ENCODE data around the gene PLEKHG5.

PLEKHG5 gene

GRCh38 chr1:6521536-6521935, 30.1 kb upstream of the PLEKHG5 start:
- Histone ChIP-seq H3K9ac (ENCODE audit: low read length in 2 of 2) (no peak overlapping the region), H3K9me3 (ENCODE audit: control insufficient read depth in 2 of 2, low read length in 2 of 2) (no peaks in the 10 kb centered on the region), H3K36me3 (ENCODE audit: control insufficient read depth in 2 of 2, insufficient read depth in 2 of 2, low read length in 2 of 2) (peaks cover 12 to 20% of the 10 kb centered on the region in 2 donors), H3K4me3 (ENCODE audit: low read length in 2 of 2) (no peak overlapping the region), H3K4me1 (ENCODE audit: control insufficient read depth, insufficient read depth, low read length) (peaks cover 5% of the 10 kb centered on the region), H3K27ac (ENCODE audit: low read length) (no peak overlapping the region), H3K27me3 (ENCODE audit: control insufficient read depth in 1 of 2, insufficient read depth in 2 of 2, low read length in 2 of 2) (no peaks in the 10 kb centered on the region)

DNA sequence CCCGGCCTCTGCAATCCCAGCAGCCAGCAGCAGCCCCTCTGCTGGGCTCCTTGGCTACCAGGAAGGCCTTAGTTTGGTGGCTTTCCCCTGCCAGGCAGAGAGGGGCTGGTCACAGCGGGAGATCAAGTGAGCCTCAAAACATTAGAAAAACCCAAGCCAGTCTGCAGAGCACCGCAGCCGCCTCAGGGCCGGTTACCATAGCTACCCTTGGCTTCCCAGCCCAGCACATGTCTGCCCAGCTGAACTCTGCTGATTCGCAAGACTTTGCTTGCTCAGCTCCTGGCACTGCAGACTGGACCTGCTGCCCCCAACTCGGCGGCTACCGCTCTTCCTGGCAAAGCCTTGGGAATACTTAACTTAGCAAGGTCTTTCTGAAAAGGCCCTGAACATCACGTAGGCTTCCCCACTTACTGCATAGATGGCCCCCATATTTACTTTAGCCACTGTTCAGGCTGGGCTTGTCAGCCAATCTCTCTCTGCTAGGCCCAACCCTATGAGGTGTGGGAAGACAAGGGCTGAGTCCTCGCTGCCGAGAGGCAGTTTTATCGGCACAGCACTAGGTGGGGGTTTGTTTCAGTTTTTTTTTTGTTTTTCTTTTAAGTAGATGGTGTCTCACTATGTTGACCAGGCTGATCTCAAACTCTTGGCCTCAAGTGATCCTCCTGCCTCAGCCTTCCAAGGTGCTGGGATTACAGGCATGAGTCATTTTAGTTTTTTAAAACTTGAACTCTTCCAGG, 28.6 kb upstream of the PLEKHG5 start:
- Histone ChIP-seq H3K9me3 (ENCODE audit: control insufficient read depth in 2 of 2, low read length in 2 of 2) (no peaks in the 10 kb centered on the region), H3K4me3 (ENCODE audit: low read length in 2 of 2) (no peak overlapping the region), H3K36me3 (ENCODE audit: control insufficient read depth in 2 of 2, insufficient read depth in 2 of 2, low read length in 2 of 2) (peaks cover 0 to 7% of the 10 kb centered on the region in 2 donors), H3K4me1 (ENCODE audit: control insufficient read depth, insufficient read depth, low read length) (peaks cover 5% of the 10 kb centered on the region), H3K27ac (ENCODE audit: low read length) (no peak overlapping the region), H3K27me3 (ENCODE audit: control insufficient read depth in 1 of 2, insufficient read depth in 2 of 2, low read length in 2 of 2) (no peaks in the 10 kb centered on the region), H3K9ac (ENCODE audit: low read length in 2 of 2) (no peak overlapping the region)

- H3K36me3 ChIP-seq (ENCODE audit: control insufficient read depth in 2 of 2, insufficient read depth in 2 of 2, low read length in 2 of 2): peaks cover 0 to 7% of the 10 kb centered on the region in 2 donors
- no peaks in the 10 kb centered on the region for H3K27me3 ChIP-seq (ENCODE audit: control insufficient read depth in 1 of 2, insufficient read depth in 2 of 2, low read length in 2 of 2)
- H3K4me3 ChIP-seq (ENCODE audit: low read length in 2 of 2): no peak overlapping the region
- H3K27ac ChIP-seq (ENCODE audit: low read length): no peak overlapping the region
- no peak overlapping the region for H3K9ac ChIP-seq (ENCODE audit: low read length in 2 of 2)
- H3K4me1 ChIP-seq (ENCODE audit: control insufficient read depth, insufficient read depth, low read length): peaks cover 5% of the 10 kb centered on the region
- H3K9me3 ChIP-seq (ENCODE audit: control insufficient read depth in 2 of 2, low read length in 2 of 2): no peaks in the 10 kb centered on the region
These were observed 28.0 kb upstream of the PLEKHG5 start for GRCh38 chr1:6519491-6519934.

DNA sequence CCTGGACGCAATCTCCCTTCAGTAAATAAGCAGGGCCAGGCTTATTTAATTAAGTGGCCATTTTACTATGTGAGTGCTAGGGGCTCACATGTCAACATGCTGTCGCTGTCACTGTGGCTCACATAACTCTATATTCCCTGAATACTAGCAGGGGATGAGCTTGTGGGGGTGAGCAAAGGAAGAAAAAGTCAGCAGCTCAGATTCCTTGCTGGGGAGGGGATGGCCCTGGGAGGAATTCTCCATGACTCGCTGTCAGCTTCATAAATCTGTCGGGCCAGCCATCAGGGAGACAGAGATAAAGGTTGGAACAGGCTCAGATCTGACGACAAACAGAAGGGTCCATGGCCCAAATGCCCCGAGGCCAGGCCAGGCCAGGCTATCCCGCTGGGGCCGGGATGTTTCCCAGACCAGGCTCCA, 26.0 kb upstream of the PLEKHG5 start:
- no peaks in the 10 kb centered on the region for H3K36me3 ChIP-seq (ENCODE audit: control insufficient read depth in 2 of 2, insufficient read depth in 2 of 2, low read length in 2 of 2)
- H3K9ac ChIP-seq (ENCODE audit: low read length in 2 of 2): no peak overlapping the region
- H3K27ac ChIP-seq (ENCODE audit: low read length): no peak overlapping the region
- no peaks in the 10 kb centered on the region for H3K27me3 ChIP-seq (ENCODE audit: control insufficient read depth in 1 of 2, insufficient read depth in 2 of 2, low read length in 2 of 2)
- no peak overlapping the region for H3K4me3 ChIP-seq (ENCODE audit: low read length in 2 of 2)
- H3K4me1 ChIP-seq (ENCODE audit: control insufficient read depth, insufficient read depth, low read length): peaks cover 5% of the 10 kb centered on the region
- no peaks in the 10 kb centered on the region for H3K9me3 ChIP-seq (ENCODE audit: control insufficient read depth in 2 of 2, low read length in 2 of 2)

GRCh38 chr1:6515771-6516170, 24.3 kb upstream of the PLEKHG5 start:
- Histone ChIP-seq H3K4me3 (ENCODE audit: low read length in 2 of 2) (no peak overlapping the region), H3K4me1 (ENCODE audit: control insufficient read depth, insufficient read depth, low read length) (peaks cover 5% of the 10 kb centered on the region), H3K9ac (ENCODE audit: low read length in 2 of 2) (no peak overlapping the region), H3K27ac (ENCODE audit: low read length) (no peak overlapping the region), H3K27me3 (ENCODE audit: control insufficient read depth in 1 of 2, insufficient read depth in 2 of 2, low read length in 2 of 2) (no peaks in the 10 kb centered on the region), H3K36me3 (ENCODE audit: control insufficient read depth in 2 of 2, insufficient read depth in 2 of 2, low read length in 2 of 2) (no peaks in the 10 kb centered on the region), H3K9me3 (ENCODE audit: control insufficient read depth in 2 of 2, low read length in 2 of 2) (no peaks in the 10 kb centered on the region)

- no peak overlapping the region for H3K4me3 ChIP-seq (ENCODE audit: low read length in 2 of 2)
- peaks cover 0 to 2% of the 10 kb centered on the region in 2 donors for H3K27me3 ChIP-seq (ENCODE audit: control insufficient read depth in 1 of 2, insufficient read depth in 2 of 2, low read length in 2 of 2)
- no peaks in the 10 kb centered on the region for H3K9me3 ChIP-seq (ENCODE audit: control insufficient read depth in 2 of 2, low read length in 2 of 2)
- no peak overlapping the region for H3K27ac ChIP-seq (ENCODE audit: low read length)
- H3K4me1 ChIP-seq (ENCODE audit: control insufficient read depth, insufficient read depth, low read length): no peaks in the 10 kb centered on the region
- no peaks in the 10 kb centered on the region for H3K36me3 ChIP-seq (ENCODE audit: control insufficient read depth in 2 of 2, insufficient read depth in 2 of 2, low read length in 2 of 2)
- H3K9ac ChIP-seq (ENCODE audit: low read length in 2 of 2): no peak overlapping the region
These were observed 21.9 kb upstream of the PLEKHG5 start for GRCh38 chr1:6513320-6513801.

GRCh38 chr1:6512908-6513280, 21.4 kb upstream of the PLEKHG5 start:
- Histone ChIP-seq H3K36me3 (ENCODE audit: control insufficient read depth in 2 of 2, insufficient read depth in 2 of 2, low read length in 2 of 2) (no peaks in the 10 kb centered on the region), H3K9me3 (ENCODE audit: control insufficient read depth in 2 of 2, low read length in 2 of 2) (no peaks in the 10 kb centered on the region), H3K4me1 (ENCODE audit: control insufficient read depth, insufficient read depth, low read length) (no peaks in the 10 kb centered on the region), H3K27ac (ENCODE audit: low read length) (no peak overlapping the region), H3K9ac (ENCODE audit: low read length in 2 of 2) (no peak overlapping the region), H3K27me3 (ENCODE audit: control insufficient read depth in 1 of 2, insufficient read depth in 2 of 2, low read length in 2 of 2) (peaks cover 0 to 2% of the 10 kb centered on the region in 2 donors), H3K4me3 (ENCODE audit: low read length in 2 of 2) (no peak overlapping the region)

DNA sequence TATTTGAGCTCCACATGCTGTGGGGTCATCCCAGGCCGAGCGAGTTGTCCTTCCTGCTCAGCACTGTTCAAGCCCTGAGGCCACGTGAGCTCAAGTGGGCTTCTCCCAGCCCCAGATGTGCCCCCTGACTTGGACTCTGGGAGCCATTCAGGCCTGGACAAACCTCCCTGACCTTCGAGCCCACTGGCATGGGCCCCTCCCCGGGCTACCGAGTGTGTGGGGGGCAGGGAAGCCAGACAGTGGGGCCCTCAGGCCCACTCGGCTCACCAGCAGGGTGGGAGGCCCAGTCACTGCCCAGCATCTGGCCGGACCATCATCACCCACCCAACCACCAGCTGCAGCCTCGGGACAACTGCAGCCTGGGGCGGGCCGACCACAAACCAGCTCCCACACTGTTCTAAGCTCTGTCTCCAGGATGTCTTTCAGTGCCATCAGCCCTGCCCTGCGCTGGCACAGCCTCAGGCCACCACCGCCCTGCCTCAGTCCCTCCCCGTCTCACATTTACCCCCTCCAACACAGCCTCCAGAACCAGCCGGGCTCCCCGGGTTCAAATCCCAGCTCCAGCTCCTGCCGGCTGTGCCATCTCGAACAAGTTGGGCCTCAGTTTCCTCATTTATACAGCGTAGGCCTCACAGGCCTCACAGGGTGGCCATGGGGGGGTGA, 20.9 kb upstream of the PLEKHG5 start:
- Histone ChIP-seq H3K9me3 (ENCODE audit: control insufficient read depth in 2 of 2, low read length in 2 of 2) (no peaks in the 10 kb centered on the region), H3K27me3 (ENCODE audit: control insufficient read depth in 1 of 2, insufficient read depth in 2 of 2, low read length in 2 of 2) (peaks cover 0 to 2% of the 10 kb centered on the region in 2 donors), H3K4me1 (ENCODE audit: control insufficient read depth, insufficient read depth, low read length) (no peaks in the 10 kb centered on the region), H3K36me3 (ENCODE audit: control insufficient read depth in 2 of 2, insufficient read depth in 2 of 2, low read length in 2 of 2) (no peaks in the 10 kb centered on the region), H3K9ac (ENCODE audit: low read length in 2 of 2) (no peak overlapping the region), H3K27ac (ENCODE audit: low read length) (no peak overlapping the region), H3K4me3 (ENCODE audit: low read length in 2 of 2) (no peak overlapping the region)

- Histone ChIP-seq H3K4me3 (ENCODE audit: low read length in 2 of 2) (no peak overlapping the region), H3K27ac (ENCODE audit: low read length) (no peak overlapping the region), H3K36me3 (ENCODE audit: control insufficient read depth in 2 of 2, insufficient read depth in 2 of 2, low read length in 2 of 2) (no peaks in the 10 kb centered on the region), H3K27me3 (ENCODE audit: control insufficient read depth in 1 of 2, insufficient read depth in 2 of 2, low read length in 2 of 2) (peaks cover 0 to 2% of the 10 kb centered on the region in 2 donors), H3K9ac (ENCODE audit: low read length in 2 of 2) (no peak overlapping the region), H3K9me3 (ENCODE audit: control insufficient read depth in 2 of 2, low read length in 2 of 2) (no peaks in the 10 kb centered on the region), H3K4me1 (ENCODE audit: control insufficient read depth, insufficient read depth, low read length) (no peaks in the 10 kb centered on the region)
These were observed 20.2 kb upstream of the PLEKHG5 start for GRCh38 chr1:6511561-6512244.

DNA sequence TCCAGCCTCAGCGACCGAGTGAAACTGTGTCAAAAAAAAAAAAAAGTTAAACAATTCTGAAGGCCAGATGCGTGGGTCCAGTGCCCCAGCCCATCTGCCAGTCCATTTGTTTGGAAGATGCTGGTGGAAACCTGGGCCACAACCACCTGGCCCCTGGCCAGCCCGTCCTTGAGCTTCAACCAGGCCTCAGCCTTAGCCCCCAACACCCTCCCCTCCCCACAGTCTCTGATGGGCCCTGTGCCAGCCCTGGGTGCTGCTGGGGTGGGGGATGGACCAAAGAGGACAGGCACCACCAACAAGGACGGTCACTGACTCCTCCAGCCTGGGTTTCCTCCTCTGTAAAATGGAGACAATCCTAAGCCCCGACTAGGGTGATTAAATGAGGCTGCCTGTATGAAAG, 19.6 kb upstream of the PLEKHG5 start:
- Histone ChIP-seq H3K4me3 (ENCODE audit: low read length in 2 of 2) (no peak overlapping the region), H3K27ac (ENCODE audit: low read length) (no peak overlapping the region), H3K27me3 (ENCODE audit: control insufficient read depth in 1 of 2, insufficient read depth in 2 of 2, low read length in 2 of 2) (peaks cover 0 to 2% of the 10 kb centered on the region in 2 donors), H3K9ac (ENCODE audit: low read length in 2 of 2) (no peak overlapping the region), H3K9me3 (ENCODE audit: control insufficient read depth in 2 of 2, low read length in 2 of 2) (no peaks in the 10 kb centered on the region), H3K36me3 (ENCODE audit: control insufficient read depth in 2 of 2, insufficient read depth in 2 of 2, low read length in 2 of 2) (no peaks in the 10 kb centered on the region), H3K4me1 (ENCODE audit: control insufficient read depth, insufficient read depth, low read length) (no peaks in the 10 kb centered on the region)
